ENCODE results near the gene GGCT. TPM values are rescaled to one million over a fixed set of nuclear protein-coding genes. Genes with fewer than 3 reads are reported as not detected.
A peak's percentile ranks its signal among the peaks of the same experiment; 100 is the strongest.
"Not testable (repeated sequence)": the region's sequence is repeated elsewhere in the genome, so short reads cannot be mapped to it uniquely, and the experiment has no call there.

GGCT gene
- total RNA-seq, 4 donors from 2014 or later: 3.6 to 21.3 (median 16.5) TPM

GRCh38 chr7:30511973-30512662 is 7.5 kb upstream of the GGCT start:
- H3K36me3 ChIP-seq: no peaks in the 10 kb centered on the region
- DNase-seq: no peak
- TF ChIP-seq POLR2AphosphoS5 (IDR thresholded peaks at IDR 0.05) (no peak), EP300 (IDR thresholded peaks at IDR 0.05; ENCODE audit: low read depth) (no peak), POLR2A (IDR thresholded peaks at IDR 0.05) (no peak), CTCF (IDR thresholded peaks at IDR 0.05) (no peak)
- H3K27ac ChIP-seq: no peak overlapping the region
- no peak overlapping the region for H3K4me3 ChIP-seq
- peaks cover 0 to 6% (median 0%) of the 10 kb centered on the region in 4 donors for H3K4me1 ChIP-seq
- H3K27me3 ChIP-seq: no peaks in the 10 kb centered on the region
- in situ Hi-C loops (cut with MboI; ENCODE audit: low pct_ligation_motif_present in 1 of 4, low pct_unique_long_range_greater_than_20kb in 1 of 4, low sequenced_read_pairs in 3 of 4): no loop called here
- 86 to 87% methylated on average over 1 of the region's 1 CpG for WGBS, 2 donors (ENCODE audit: low coverage in 1 of 2)
- no peaks in the 10 kb centered on the region for H3K9me3 ChIP-seq
- intact Hi-C loops (cut with DNase I; ENCODE audit: low total_unique reads): no loop called here

GRCh38 chr7:30511494-30511893 is 6.9 kb upstream of the GGCT start:
- intact Hi-C loops (cut with DNase I; ENCODE audit: low total_unique reads): no loop called here

GRCh38 chr7:30510124-30511075 is 5.8 kb upstream of the GGCT start:
- intact Hi-C loops (cut with DNase I; ENCODE audit: low total_unique reads): no loop called here
- Histone ChIP-seq H3K4me3 (no peak overlapping the region), H3K27ac (no peak overlapping the region), H3K9me3 (no peaks in the 10 kb centered on the region), H3K4me1 (peaks cover 0 to 8% (median 2%) of the 10 kb centered on the region in 4 donors), H3K27me3 (no peaks in the 10 kb centered on the region), H3K36me3 (no peaks in the 10 kb centered on the region)
- peak; percentile 28 for DNase-seq
- WGBS, 2 donors (ENCODE audit: low coverage in 1 of 2): 60 to 75% methylated on average over 3 to 4 of the region's 4 CpGs
- TF ChIP-seq CTCF (IDR thresholded peaks at IDR 0.05) (peak; percentile 76 to 85 (median 83)), POLR2AphosphoS5 (IDR thresholded peaks at IDR 0.05) (no peak)
- in situ Hi-C loops (cut with MboI; ENCODE audit: low pct_ligation_motif_present in 1 of 4, low pct_unique_long_range_greater_than_20kb in 1 of 4, low sequenced_read_pairs in 3 of 4): no loop called here

More at GRCh38 chr7:30511494-30511893, 6.9 kb upstream of the GGCT start:
- no peaks in the 10 kb centered on the region for H3K27me3 ChIP-seq
- DNase-seq: no peak
- no peak for TF ChIP-seq POLR2AphosphoS5 (IDR thresholded peaks at IDR 0.05)
- TF ChIP-seq EP300 (IDR thresholded peaks at IDR 0.05; ENCODE audit: low read depth): no peak
- no peaks in the 10 kb centered on the region for H3K36me3 ChIP-seq
- H3K27ac ChIP-seq: no peak overlapping the region
- in situ Hi-C loops (cut with MboI; ENCODE audit: low pct_ligation_motif_present in 1 of 4, low pct_unique_long_range_greater_than_20kb in 1 of 4, low sequenced_read_pairs in 3 of 4): no loop called here
- no peak overlapping the region for H3K4me3 ChIP-seq
- WGBS, 2 donors (ENCODE audit: low coverage in 1 of 2): 72 to 94% methylated on average over 2 of the region's 2 CpGs
- peaks cover 0 to 6% (median 0%) of the 10 kb centered on the region in 4 donors for H3K4me1 ChIP-seq
- no peaks in the 10 kb centered on the region for H3K9me3 ChIP-seq

GRCh38 chr7:30509171-30509857 is 4.7 kb upstream of the GGCT start:
- intact Hi-C loops (cut with DNase I; ENCODE audit: low total_unique reads); H3K27me3 ChIP-seq; H3K4me3 ChIP-seq; in situ Hi-C loops (cut with MboI; ENCODE audit: low pct_ligation_motif_present in 1 of 4, low pct_unique_long_range_greater_than_20kb in 1 of 4, low sequenced_read_pairs in 3 of 4); H3K9me3 ChIP-seq; DNase-seq; H3K36me3 ChIP-seq; H3K27ac ChIP-seq: not testable (repeated sequence)
- 20 to 58% methylated on average over 1 to 9 of the region's 9 CpGs for WGBS, 2 donors (ENCODE audit: low coverage in 1 of 2)
- peaks cover 0 to 11% (median 7%) of the 10 kb centered on the region in 4 donors for H3K4me1 ChIP-seq

- H3K27me3 ChIP-seq: not testable (repeated sequence)
Measured at GRCh38 chr7:30507346-30507900, 2.8 kb upstream of the GGCT start.

More at GRCh38 chr7:30507346-30507900, 2.8 kb upstream of the GGCT start:
- WGBS, 2 donors (ENCODE audit: low coverage in 1 of 2): 66 to 91% methylated on average over 4 to 9 of the region's 9 CpGs
- H3K4me3 ChIP-seq; H3K27ac ChIP-seq; intact Hi-C loops (cut with DNase I; ENCODE audit: low total_unique reads); H3K36me3 ChIP-seq; H3K9me3 ChIP-seq; DNase-seq; in situ Hi-C loops (cut with MboI; ENCODE audit: low pct_ligation_motif_present in 1 of 4, low pct_unique_long_range_greater_than_20kb in 1 of 4, low sequenced_read_pairs in 3 of 4): not testable (repeated sequence)
- peaks cover 9 to 25% (median 16%) of the 10 kb centered on the region in 4 donors for H3K4me1 ChIP-seq
